ENCODE data around the gene EIF4B.
A peak's percentile ranks its signal among the peaks of the same experiment; 100 is the strongest.

Gene EIF4B

DNA sequence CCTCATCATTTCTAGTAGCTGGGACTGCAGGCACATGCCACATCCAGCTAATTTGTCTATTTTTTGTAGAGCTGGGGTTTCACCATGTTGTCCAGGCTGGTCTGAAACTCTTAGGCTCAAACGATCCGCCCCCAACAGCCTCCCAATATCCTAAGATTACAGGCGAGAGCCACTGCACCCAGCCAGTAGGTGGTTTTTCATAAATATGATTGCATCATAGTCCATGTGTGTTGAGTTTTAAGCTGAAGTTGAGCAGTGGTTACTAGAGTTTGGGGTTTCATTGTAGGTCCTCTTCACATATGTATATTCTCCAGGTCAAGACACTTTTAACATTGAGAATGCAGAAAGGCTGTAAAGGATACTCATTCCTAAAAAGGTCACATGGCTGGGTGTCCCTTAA is 30.5 kb downstream of the EIF4B start:
- Histone ChIP-seq H3K4me1 (ENCODE audit: insufficient read depth, insufficient read length) (no peaks in the 10 kb centered on the region), H3K9me3 (ENCODE audit: insufficient read depth, low read length) (no peaks in the 10 kb centered on the region), H3K9ac (ENCODE audit: insufficient read length, low read depth) (no peak overlapping the region), H3K27me3 (ENCODE audit: insufficient read depth, insufficient read length) (no peaks in the 10 kb centered on the region), H3K4me3 (ENCODE audit: insufficient read length, low read depth) (no peak overlapping the region), H3K36me3 (ENCODE audit: insufficient read depth, insufficient read length, low read length) (peaks cover 85% of the 10 kb centered on the region)
- no peak for DNase-seq (ENCODE audit: low read depth, low spot score)
- TF ChIP-seq SUZ12 (IDR thresholded peaks at IDR 0.05; ENCODE audit: extremely low read depth, insufficient read depth, insufficient read length) (no peak), ZNF274 (IDR thresholded peaks at IDR 0.05; ENCODE audit: low read depth, low read length) (no peak), YY1 (IDR thresholded peaks at IDR 0.05; ENCODE audit: insufficient read depth, insufficient read length) (no peak)

DNA sequence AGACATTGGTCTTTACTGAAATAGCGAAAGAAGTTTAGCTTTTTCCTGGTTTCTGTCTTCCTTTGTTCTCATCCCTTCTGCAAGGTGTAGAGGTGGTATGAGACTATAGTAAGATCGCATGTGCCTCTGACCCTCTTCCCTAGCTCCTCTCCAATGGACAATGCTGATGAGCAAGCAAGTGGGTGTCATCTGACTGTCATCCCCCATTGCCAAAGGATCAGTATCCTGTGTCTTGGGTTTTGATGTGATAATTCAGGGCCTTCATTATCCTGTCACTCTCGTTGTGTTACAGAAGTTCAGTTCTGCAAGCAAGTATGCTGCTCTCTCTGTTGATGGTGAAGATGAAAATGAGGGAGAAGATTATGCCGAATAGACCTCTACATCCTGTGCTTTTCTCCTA is 33.6 kb downstream of the EIF4B start:
- no peak overlapping the region for H3K4me3 ChIP-seq (ENCODE audit: insufficient read length, low read depth)
- no peak overlapping the region for H3K9ac ChIP-seq (ENCODE audit: insufficient read length, low read depth)
- TF ChIP-seq ZNF274 (IDR thresholded peaks at IDR 0.05; ENCODE audit: low read depth, low read length), result no peak
- TF ChIP-seq SUZ12 (IDR thresholded peaks at IDR 0.05; ENCODE audit: extremely low read depth, insufficient read depth, insufficient read length), result no peak
- no peak for TF ChIP-seq YY1 (IDR thresholded peaks at IDR 0.05; ENCODE audit: insufficient read depth, insufficient read length)
- no peaks in the 10 kb centered on the region for H3K9me3 ChIP-seq (ENCODE audit: insufficient read depth, low read length)
- peaks cover 72% of the 10 kb centered on the region for H3K36me3 ChIP-seq (ENCODE audit: insufficient read depth, insufficient read length, low read length)
- H3K4me1 ChIP-seq (ENCODE audit: insufficient read depth, insufficient read length), result peaks cover 7% of the 10 kb centered on the region
- no peak for DNase-seq (ENCODE audit: low read depth, low spot score)
- H3K27me3 ChIP-seq (ENCODE audit: insufficient read depth, insufficient read length), result no peaks in the 10 kb centered on the region

DNA sequence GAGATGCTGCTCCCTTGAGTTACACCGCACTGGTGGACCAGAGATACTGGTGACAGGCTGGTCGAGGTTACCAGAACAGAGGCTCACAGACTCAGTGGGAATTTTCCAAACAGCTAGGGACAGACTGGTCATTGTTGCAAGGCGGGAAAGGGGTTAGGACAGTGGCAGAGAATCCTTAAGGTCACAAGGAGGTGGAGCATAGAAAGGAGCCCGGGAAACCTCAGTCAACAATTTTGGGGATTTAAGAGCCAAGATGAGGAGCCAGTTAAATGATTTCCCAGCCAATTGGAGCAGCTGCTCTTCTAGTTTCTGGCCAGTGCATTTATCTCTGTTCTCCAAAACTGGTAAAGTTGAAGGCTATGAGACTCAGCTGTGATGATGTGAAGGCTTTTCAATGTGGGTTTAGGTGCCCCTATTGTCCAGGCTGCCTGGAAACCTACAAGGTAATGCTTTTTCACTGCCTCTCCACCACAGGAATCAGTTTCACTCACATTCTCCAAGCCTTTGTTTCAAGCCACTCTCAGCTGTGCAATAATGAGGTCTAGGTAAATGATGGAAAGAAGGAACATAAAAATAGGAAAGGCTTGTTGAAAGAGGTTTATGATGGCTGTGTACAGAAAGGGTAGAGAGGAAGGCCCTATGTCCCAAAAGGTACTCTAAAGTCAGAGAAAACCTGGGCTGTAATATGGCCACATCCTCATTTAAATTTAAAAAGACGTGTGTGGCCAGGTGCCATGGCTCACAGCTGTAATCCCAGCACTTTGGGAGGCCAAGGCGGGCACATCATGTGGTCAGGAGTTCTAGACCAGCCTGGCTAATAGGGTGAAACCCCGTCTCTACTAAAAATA is 36.6 kb downstream of the EIF4B start:
- Histone ChIP-seq H3K36me3 (ENCODE audit: insufficient read depth, insufficient read length, low read length) (peaks cover 45% of the 10 kb centered on the region), H3K9me3 (ENCODE audit: insufficient read depth, low read length) (no peaks in the 10 kb centered on the region)

DNA sequence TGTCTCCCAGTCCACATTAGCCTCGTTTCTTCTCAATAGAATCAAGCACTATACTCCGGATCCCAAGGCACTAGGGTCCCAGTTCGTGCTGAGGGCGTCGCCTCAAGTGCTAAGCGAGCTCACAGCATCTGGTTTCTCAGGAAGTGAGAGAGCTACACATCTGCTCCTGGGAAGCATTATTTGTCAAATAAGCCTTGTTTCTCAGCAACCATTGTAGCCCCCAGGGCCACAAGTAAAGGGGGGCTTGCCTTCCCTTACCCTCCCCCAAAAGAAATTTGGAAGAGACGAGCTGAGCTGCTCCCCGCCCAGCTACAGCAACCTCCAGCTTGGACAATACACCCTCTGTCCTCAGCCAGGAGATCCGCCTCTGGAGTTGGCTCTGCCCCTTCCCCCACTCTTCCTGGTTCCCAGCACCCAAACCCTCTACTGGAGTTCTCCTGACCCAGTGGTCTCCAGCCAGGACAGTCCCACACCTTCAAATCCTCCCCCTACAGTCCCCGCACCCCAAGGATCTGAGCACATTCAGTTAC is 37.9 kb downstream of the EIF4B start:
- DNase-seq (ENCODE audit: low read depth, low spot score), result no peak
- no peaks in the 10 kb centered on the region for H3K27me3 ChIP-seq (ENCODE audit: insufficient read depth, insufficient read length)
- TF ChIP-seq YY1 (IDR thresholded peaks at IDR 0.05; ENCODE audit: insufficient read depth, insufficient read length) (no peak), SUZ12 (IDR thresholded peaks at IDR 0.05; ENCODE audit: extremely low read depth, insufficient read depth, insufficient read length) (no peak), ZNF274 (IDR thresholded peaks at IDR 0.05; ENCODE audit: low read depth, low read length) (no peak)
- peaks cover 33% of the 10 kb centered on the region for H3K36me3 ChIP-seq (ENCODE audit: insufficient read depth, insufficient read length, low read length)
- H3K4me3 ChIP-seq (ENCODE audit: insufficient read length, low read depth), result peak overlapping the region; percentile 3
- peak overlapping the region; percentile 18 for H3K9ac ChIP-seq (ENCODE audit: insufficient read length, low read depth)
- H3K9me3 ChIP-seq (ENCODE audit: insufficient read depth, low read length), result no peaks in the 10 kb centered on the region
- peaks cover 24% of the 10 kb centered on the region for H3K4me1 ChIP-seq (ENCODE audit: insufficient read depth, insufficient read length)

More for the DNA sequence above, 36.6 kb downstream of the EIF4B start:
- no peak overlapping the region for H3K4me3 ChIP-seq (ENCODE audit: insufficient read length, low read depth)
- TF ChIP-seq YY1 (IDR thresholded peaks at IDR 0.05; ENCODE audit: insufficient read depth, insufficient read length) (no peak), ZNF274 (IDR thresholded peaks at IDR 0.05; ENCODE audit: low read depth, low read length) (no peak), SUZ12 (IDR thresholded peaks at IDR 0.05; ENCODE audit: extremely low read depth, insufficient read depth, insufficient read length) (no peak)
- no peak for DNase-seq (ENCODE audit: low read depth, low spot score)
- no peaks in the 10 kb centered on the region for H3K27me3 ChIP-seq (ENCODE audit: insufficient read depth, insufficient read length)
- H3K4me1 ChIP-seq (ENCODE audit: insufficient read depth, insufficient read length), result peaks cover 12% of the 10 kb centered on the region
- H3K9ac ChIP-seq (ENCODE audit: insufficient read length, low read depth), result no peak overlapping the region

DNA sequence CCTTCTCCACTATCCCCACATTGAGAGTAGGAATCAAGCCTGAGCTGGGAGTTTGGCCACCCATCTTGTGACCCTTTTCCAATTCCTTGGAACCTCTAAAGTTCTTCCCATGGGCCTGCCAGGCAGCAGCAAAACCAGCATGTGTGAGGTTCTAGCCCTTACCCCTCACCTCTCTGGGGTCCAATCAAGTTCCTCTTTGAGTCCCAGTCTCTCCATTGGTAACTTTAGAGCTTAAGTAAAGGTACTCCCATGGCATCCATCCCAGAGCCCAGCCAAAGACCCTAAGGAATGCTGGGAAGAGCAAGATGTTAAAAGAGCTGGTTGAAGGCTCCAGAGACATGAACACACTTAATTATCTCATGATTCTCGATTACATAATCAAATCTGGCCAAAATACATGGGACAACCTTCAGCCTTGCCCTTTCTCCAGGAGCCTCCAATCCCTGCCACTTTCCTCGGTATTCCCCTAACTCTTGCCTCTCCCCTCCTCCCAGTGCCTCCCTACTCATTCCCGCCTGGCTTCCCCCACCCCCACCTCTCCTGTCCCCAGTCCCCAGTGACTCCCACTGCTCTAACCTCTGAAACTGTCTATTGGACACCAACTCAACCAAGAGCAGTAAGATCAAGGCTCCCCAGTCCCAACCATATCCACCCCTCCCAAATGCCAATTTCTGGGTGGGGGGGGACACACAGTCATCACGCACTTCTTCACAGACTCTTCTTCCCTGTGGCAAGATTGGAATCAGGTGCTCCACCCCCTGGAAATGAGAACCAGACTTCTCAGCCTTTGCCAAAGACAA is 38.8 kb downstream of the EIF4B start:
- TF ChIP-seq ZNF274 (IDR thresholded peaks at IDR 0.05; ENCODE audit: low read depth, low read length) (no peak), SUZ12 (IDR thresholded peaks at IDR 0.05; ENCODE audit: extremely low read depth, insufficient read depth, insufficient read length) (no peak)
- peaks cover 33% of the 10 kb centered on the region for H3K4me1 ChIP-seq (ENCODE audit: insufficient read depth, insufficient read length)
- no peak for DNase-seq (ENCODE audit: low read depth, low spot score)
- H3K9me3 ChIP-seq (ENCODE audit: insufficient read depth, low read length), result no peaks in the 10 kb centered on the region
- peak overlapping the region; percentile 83 for H3K4me3 ChIP-seq (ENCODE audit: insufficient read length, low read depth)
- H3K36me3 ChIP-seq (ENCODE audit: insufficient read depth, insufficient read length, low read length), result peaks cover 23% of the 10 kb centered on the region
- peak overlapping the region; percentile 96 for H3K9ac ChIP-seq (ENCODE audit: insufficient read length, low read depth)
- no peaks in the 10 kb centered on the region for H3K27me3 ChIP-seq (ENCODE audit: insufficient read depth, insufficient read length)

DNA sequence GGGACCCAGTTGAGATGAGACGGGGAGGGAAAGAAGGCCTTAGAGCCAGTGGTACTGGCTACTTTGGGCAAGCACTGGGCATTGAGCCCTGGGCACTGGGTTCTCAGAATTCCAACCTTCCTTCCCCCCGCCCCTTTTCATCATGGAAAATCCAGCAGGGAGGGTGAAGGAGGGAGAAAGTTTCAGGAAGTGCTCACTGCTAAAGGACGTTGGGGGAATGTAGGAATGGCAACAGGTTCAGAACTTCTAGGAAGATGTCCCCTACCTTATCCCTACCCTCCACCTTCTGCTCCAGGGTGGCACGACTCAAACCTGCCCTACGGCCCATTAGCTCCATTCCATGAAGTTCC is 39.4 kb downstream of the EIF4B start:
- peak overlapping the region; percentile 83 for H3K4me3 ChIP-seq (ENCODE audit: insufficient read length, low read depth)

More for the DNA sequence above, 39.4 kb downstream of the EIF4B start:
- H3K9ac ChIP-seq (ENCODE audit: insufficient read length, low read depth), result peak overlapping the region; percentile 96
- no peaks in the 10 kb centered on the region for H3K27me3 ChIP-seq (ENCODE audit: insufficient read depth, insufficient read length)
- no peaks in the 10 kb centered on the region for H3K9me3 ChIP-seq (ENCODE audit: insufficient read depth, low read length)
- TF ChIP-seq ZNF274 (IDR thresholded peaks at IDR 0.05; ENCODE audit: low read depth, low read length) (no peak), YY1 (IDR thresholded peaks at IDR 0.05; ENCODE audit: insufficient read depth, insufficient read length) (no peak), SUZ12 (IDR thresholded peaks at IDR 0.05; ENCODE audit: extremely low read depth, insufficient read depth, insufficient read length) (no peak)
- no peak for DNase-seq (ENCODE audit: low read depth, low spot score)
- H3K36me3 ChIP-seq (ENCODE audit: insufficient read depth, insufficient read length, low read length), result peaks cover 23% of the 10 kb centered on the region
- H3K4me1 ChIP-seq (ENCODE audit: insufficient read depth, insufficient read length), result peaks cover 39% of the 10 kb centered on the region

Measured in NT2/D1 (cell line).